ENCODE results near the gene CRTC1. TPM values are rescaled to one million over a fixed set of nuclear protein-coding genes. Genes with fewer than 3 reads are reported as not detected.

CRTC1 gene
- total RNA-seq, 2 donors from 2014 or later, result 7.1 to 7.3 TPM

GRCh38 chr19:18736415-18737336 is 53.2 kb downstream of the CRTC1 start:
- DNase-seq (no peak), ATAC-seq (replicated peaks in 1 of 2) (no peak)
- Mint-ChIP-seq H3K4me1 (ENCODE audit: low read depth) (no peaks in the 10 kb centered on the region), H3K36me3 (ENCODE audit: insufficient read depth in 2 of 2) (no peaks in the 10 kb centered on the region), H3K9me3 (no peaks in the 10 kb centered on the region), H3K27ac (no peak overlapping the region), H3K4me3 (no peak overlapping the region), H3K27me3 (ENCODE audit: low read depth) (no peaks in the 10 kb centered on the region)

GRCh38 chr19:18737337-18737953 is 54.0 kb downstream of the CRTC1 start:
- no peak overlapping the region for H3K27ac Mint-ChIP-seq
- no peak for ATAC-seq (replicated peaks in 1 of 2)
- no peaks in the 10 kb centered on the region for H3K27me3 Mint-ChIP-seq (ENCODE audit: low read depth)
- H3K4me1 Mint-ChIP-seq (ENCODE audit: low read depth), result no peaks in the 10 kb centered on the region
- no peak for DNase-seq
- no peaks in the 10 kb centered on the region for H3K9me3 Mint-ChIP-seq
- no peak overlapping the region for H3K4me3 Mint-ChIP-seq
- H3K36me3 Mint-ChIP-seq (ENCODE audit: insufficient read depth in 2 of 2), result no peaks in the 10 kb centered on the region

GRCh38 chr19:18737954-18738351 is 54.5 kb downstream of the CRTC1 start:
- Mint-ChIP-seq H3K27ac (no peak overlapping the region), H3K27me3 (ENCODE audit: low read depth) (no peaks in the 10 kb centered on the region), H3K9me3 (no peaks in the 10 kb centered on the region), H3K4me3 (no peak overlapping the region), H3K36me3 (ENCODE audit: insufficient read depth in 2 of 2) (no peaks in the 10 kb centered on the region), H3K4me1 (ENCODE audit: low read depth) (no peaks in the 10 kb centered on the region)
- no peak for ATAC-seq (replicated peaks in 1 of 2)
- no peak for DNase-seq

- no peak overlapping the region for H3K27ac Mint-ChIP-seq
- DNase-seq (no peak), ATAC-seq (replicated peaks in 1 of 2) (no peak)
- H3K4me1 Mint-ChIP-seq (ENCODE audit: low read depth), result no peaks in the 10 kb centered on the region
- no peak overlapping the region for H3K4me3 Mint-ChIP-seq
- H3K36me3 Mint-ChIP-seq (ENCODE audit: insufficient read depth in 2 of 2), result no peaks in the 10 kb centered on the region
- no peaks in the 10 kb centered on the region for H3K9me3 Mint-ChIP-seq
- no peaks in the 10 kb centered on the region for H3K27me3 Mint-ChIP-seq (ENCODE audit: low read depth)
Measured at GRCh38 chr19:18738961-18739690, 55.6 kb downstream of the CRTC1 start.

- no peaks in the 10 kb centered on the region for H3K4me1 Mint-ChIP-seq (ENCODE audit: low read depth)
- DNase-seq, result no peak
- H3K36me3 Mint-ChIP-seq (ENCODE audit: insufficient read depth in 2 of 2), result no peaks in the 10 kb centered on the region
- no peak overlapping the region for H3K27ac Mint-ChIP-seq
- no peak overlapping the region for H3K4me3 Mint-ChIP-seq
- no peaks in the 10 kb centered on the region for H3K9me3 Mint-ChIP-seq
- no peaks in the 10 kb centered on the region for H3K27me3 Mint-ChIP-seq (ENCODE audit: low read depth)
- ATAC-seq (replicated peaks in 1 of 2), result no peak
Measured at GRCh38 chr19:18741124-18742121, 57.9 kb downstream of the CRTC1 start.

- H3K4me1 Mint-ChIP-seq (ENCODE audit: low read depth), result no peaks in the 10 kb centered on the region
- ATAC-seq (replicated peaks in 1 of 2), result no peak
Measured at GRCh38 chr19:18742324-18742723, 58.8 kb downstream of the CRTC1 start.

GRCh38 chr19:18742838-18743783 is 59.6 kb downstream of the CRTC1 start:
- H3K27ac Mint-ChIP-seq, result no peak overlapping the region
- no peak for ATAC-seq (replicated peaks in 1 of 2)
- no peaks in the 10 kb centered on the region for H3K27me3 Mint-ChIP-seq (ENCODE audit: low read depth)

More at GRCh38 chr19:18742324-18742723, 58.8 kb downstream of the CRTC1 start:
- no peak for DNase-seq
- Mint-ChIP-seq H3K27ac (no peak overlapping the region), H3K4me3 (no peak overlapping the region), H3K9me3 (no peaks in the 10 kb centered on the region), H3K27me3 (ENCODE audit: low read depth) (no peaks in the 10 kb centered on the region), H3K36me3 (ENCODE audit: insufficient read depth in 2 of 2) (no peaks in the 10 kb centered on the region)

GRCh38 chr19:18743784-18744418 is 60.4 kb downstream of the CRTC1 start:
- Mint-ChIP-seq H3K36me3 (ENCODE audit: insufficient read depth in 2 of 2) (no peaks in the 10 kb centered on the region), H3K4me3 (no peak overlapping the region), H3K9me3 (no peaks in the 10 kb centered on the region), H3K4me1 (ENCODE audit: low read depth) (no peaks in the 10 kb centered on the region), H3K27me3 (ENCODE audit: low read depth) (no peaks in the 10 kb centered on the region), H3K27ac (no peak overlapping the region)
- ATAC-seq (replicated peaks in 1 of 2) (no peak), DNase-seq (no peak)

More at GRCh38 chr19:18742838-18743783, 59.6 kb downstream of the CRTC1 start:
- H3K36me3 Mint-ChIP-seq (ENCODE audit: insufficient read depth in 2 of 2), result no peaks in the 10 kb centered on the region
- no peaks in the 10 kb centered on the region for H3K9me3 Mint-ChIP-seq
- H3K4me1 Mint-ChIP-seq (ENCODE audit: low read depth), result no peaks in the 10 kb centered on the region
- no peak for DNase-seq
- no peak overlapping the region for H3K4me3 Mint-ChIP-seq

GRCh38 chr19:18745012-18745735 is 61.7 kb downstream of the CRTC1 start:
- H3K9me3 Mint-ChIP-seq, result no peaks in the 10 kb centered on the region
- no peak overlapping the region for H3K4me3 Mint-ChIP-seq
- H3K4me1 Mint-ChIP-seq (ENCODE audit: low read depth), result no peaks in the 10 kb centered on the region
- no peaks in the 10 kb centered on the region for H3K36me3 Mint-ChIP-seq (ENCODE audit: insufficient read depth in 2 of 2)
- H3K27ac Mint-ChIP-seq, result no peak overlapping the region
- no peak for ATAC-seq (replicated peaks in 1 of 2)
- DNase-seq, result no peak
- no peaks in the 10 kb centered on the region for H3K27me3 Mint-ChIP-seq (ENCODE audit: low read depth)

GRCh38 chr19:18745931-18746330 is 62.5 kb downstream of the CRTC1 start:
- H3K4me3 Mint-ChIP-seq, result no peak overlapping the region
- no peak for ATAC-seq (replicated peaks in 1 of 2)
- no peaks in the 10 kb centered on the region for H3K9me3 Mint-ChIP-seq
- no peak for DNase-seq
- no peak overlapping the region for H3K27ac Mint-ChIP-seq
- H3K27me3 Mint-ChIP-seq (ENCODE audit: low read depth), result no peaks in the 10 kb centered on the region
- H3K36me3 Mint-ChIP-seq (ENCODE audit: insufficient read depth in 2 of 2), result no peaks in the 10 kb centered on the region
- no peaks in the 10 kb centered on the region for H3K4me1 Mint-ChIP-seq (ENCODE audit: low read depth)
